ENCODE results near the gene MGAT4C. TPM values are rescaled to one million over a fixed set of nuclear protein-coding genes. Genes with fewer than 3 reads are reported as not detected.

The MGAT4C gene
- polyA plus RNA-seq, 1 donor (not counting 4 experiments of a cell fraction or from before 2014, with no cell fraction given) = not detected

GRCh38 chr12:86293682-86294240 is 37.6 kb upstream of the MGAT4C start:
- Histone ChIP-seq H3K79me2 (ENCODE audit: control insufficient read depth, insufficient read depth, low read length) (no peaks in the 10 kb centered on the region), H2AFZ (ENCODE audit: control insufficient read depth, low read length) (no peak overlapping the region), H3K4me1 (ENCODE audit: control insufficient read depth, extremely low read depth, insufficient read depth, low read length) (no peaks in the 10 kb centered on the region), H3K36me3 (ENCODE audit: control insufficient read depth in 2 of 2, extremely low read depth in 1 of 2, insufficient read depth in 2 of 2, low read length in 2 of 2) (no peaks in the 10 kb centered on the region), H4K20me1 (ENCODE audit: control insufficient read depth, extremely low read depth, insufficient read depth, low read length) (no peaks in the 10 kb centered on the region), H3K27ac (ENCODE audit: control insufficient read depth, insufficient read depth, low read length) (no peak overlapping the region), H3K9me3 (ENCODE audit: control insufficient read depth, low read depth, low read length) (no peaks in the 10 kb centered on the region), H3K9me1 (ENCODE audit: control insufficient read depth, extremely low read depth, insufficient read depth, low read length) (no peaks in the 10 kb centered on the region), H3K4me2 (ENCODE audit: control insufficient read depth, extremely low read depth, insufficient read depth, low read depth, low read length) (no peak overlapping the region), H3K27me3 (ENCODE audit: control insufficient read depth, extremely low read depth, insufficient read depth, low read length) (no peaks in the 10 kb centered on the region), H3K4me3 (ENCODE audit: control insufficient read depth in 2 of 3, extremely low read depth in 1 of 3, insufficient read depth in 2 of 3, low read depth in 1 of 3, low read length in 3 of 3) (no peak overlapping the region), H3K9ac (ENCODE audit: control insufficient read depth, extremely low read depth, insufficient read depth, low read length) (no peak overlapping the region)
- TF ChIP-seq EZH2 (IDR thresholded peaks at IDR 0.05; ENCODE audit: low read length) (no peak), CTCF (optimal IDR thresholded peaks at IDR 0.05 in 1 of 3, IDR thresholded peaks at IDR 0.05 in 1 of 3, conservative IDR thresholded peaks at IDR 0.05 in 1 of 3; ENCODE audit: extremely low read depth in 1 of 3, insufficient read depth in 2 of 3, low read length in 3 of 3) (no peak)
- FAIRE-seq (no peak), DNase-seq (ENCODE audit: low read depth, low spot score) (no peak)
- dilution Hi-C loops (cut with MboI; ENCODE audit: extremely low pct_ligation_motif_present, low sequenced_read_pairs) = loop anchor here (5.0 kb wide), 1 partner anchor 49 kb away; no protein-coding TSS in a partner anchor

GRCh38 chr12:86292480-86292879 is 36.3 kb upstream of the MGAT4C start:
- Histone ChIP-seq H4K20me1 (ENCODE audit: control insufficient read depth, extremely low read depth, insufficient read depth, low read length) (no peaks in the 10 kb centered on the region), H3K36me3 (ENCODE audit: control insufficient read depth in 2 of 2, extremely low read depth in 1 of 2, insufficient read depth in 2 of 2, low read length in 2 of 2) (no peaks in the 10 kb centered on the region), H3K4me1 (ENCODE audit: control insufficient read depth, extremely low read depth, insufficient read depth, low read length) (no peaks in the 10 kb centered on the region), H3K9me3 (ENCODE audit: control insufficient read depth, low read depth, low read length) (no peaks in the 10 kb centered on the region), H3K79me2 (ENCODE audit: control insufficient read depth, insufficient read depth, low read length) (no peaks in the 10 kb centered on the region), H3K27me3 (ENCODE audit: control insufficient read depth, extremely low read depth, insufficient read depth, low read length) (no peaks in the 10 kb centered on the region), H2AFZ (ENCODE audit: control insufficient read depth, low read length) (no peak overlapping the region), H3K4me3 (ENCODE audit: control insufficient read depth in 2 of 3, extremely low read depth in 1 of 3, insufficient read depth in 2 of 3, low read depth in 1 of 3, low read length in 3 of 3) (no peak overlapping the region), H3K27ac (ENCODE audit: control insufficient read depth, insufficient read depth, low read length) (no peak overlapping the region), H3K9ac (ENCODE audit: control insufficient read depth, extremely low read depth, insufficient read depth, low read length) (no peak overlapping the region), H3K9me1 (ENCODE audit: control insufficient read depth, extremely low read depth, insufficient read depth, low read length) (no peaks in the 10 kb centered on the region), H3K4me2 (ENCODE audit: control insufficient read depth, extremely low read depth, insufficient read depth, low read depth, low read length) (no peak overlapping the region)
- DNase-seq (ENCODE audit: low read depth, low spot score) (no peak), FAIRE-seq (no peak)
- no peak for TF ChIP-seq EZH2 (IDR thresholded peaks at IDR 0.05; ENCODE audit: low read length)
- no peak for TF ChIP-seq CTCF (optimal IDR thresholded peaks at IDR 0.05 in 1 of 3, IDR thresholded peaks at IDR 0.05 in 1 of 3, conservative IDR thresholded peaks at IDR 0.05 in 1 of 3; ENCODE audit: extremely low read depth in 1 of 3, insufficient read depth in 2 of 3, low read length in 3 of 3)
- dilution Hi-C loops (cut with MboI; ENCODE audit: extremely low pct_ligation_motif_present, low sequenced_read_pairs) = loop anchor here (5.0 kb wide), 1 partner anchor 50 kb away; no protein-coding TSS in a partner anchor
